Neural progenitor cell (in vitro differentiated cells): ENCODE results near the gene SUPT20H. TPM values are rescaled to one million over a fixed set of nuclear protein-coding genes. Genes with fewer than 3 reads are reported as not detected.

Experiments
- DNase-seq: peaks from one replicate; pipeline ENCODE4 v3.0.0-alpha.2; 2016; ENCODE audit warnings: low spot score
- H2AFZ ChIP-seq: fragments of 200-600 bp; sonication (generic); replicated peaks from 2 replicates; pipeline ENCODE4 v1.6.1; 2016; ENCODE audit warnings: antibody characterized with exemption
- H3F3A ChIP-seq: fragments of 200-600 bp; sonication (generic); 2 replicates; pipeline ENCODE4 v1.6.1; 2016; ENCODE audit warnings: antibody characterized with exemption, low read depth
- H3K27ac ChIP-seq: fragments of 200-600 bp; sonication (generic); 2 replicates; pipeline ENCODE4 v1.5.1; 2016; ENCODE audit warnings: mild to moderate bottlenecking
- H3K27me3 ChIP-seq: fragments of 200-600 bp; sonication (generic); 2 replicates; pipeline ENCODE4 v1.6.1; 2016; ENCODE audit warnings: mild to moderate bottlenecking, moderate library complexity
- H3K36me3 ChIP-seq: fragments of 200-600 bp; sonication (generic); 2 replicates; pipeline ENCODE4 v1.5.1; 2016
- H3K4me1 ChIP-seq: fragments of 200-600 bp; sonication (generic); 2 replicates; pipeline ENCODE4 v1.6.1; 2016; ENCODE audit warnings: mixed run types
- H3K4me2 ChIP-seq: fragments of 200-600 bp; sonication (generic); 2 replicates; pipeline ENCODE4 v1.6.1; 2016
- H3K4me3 ChIP-seq: fragments of 200-600 bp; sonication (generic); 2 replicates; pipeline ENCODE4 v1.5.1; 2016
- H3K79me2 ChIP-seq: fragments of 200-600 bp; sonication (generic); 2 replicates; pipeline ENCODE4 v1.6.1; 2016; ENCODE audit warnings: low read depth
- H3K9ac ChIP-seq: fragments of 200-600 bp; sonication (generic); 2 replicates; pipeline ENCODE4 v1.6.1; 2016
- H3K9me3 ChIP-seq: fragments of 200-600 bp; sonication (generic); 2 replicates; pipeline ENCODE4 v1.5.1; 2016; ENCODE audit warnings: low read depth
- H4K20me1 ChIP-seq: fragments of 200-600 bp; sonication (generic); 2 replicates; pipeline ENCODE4 v1.6.1; 2016; ENCODE audit warnings: low read depth
- H3K27ac Mint-ChIP-seq: 3 replicates; pipeline ENCODE4 v1.8.0; 2021; ENCODE audit warnings: mixed read lengths
- H3K27me3 Mint-ChIP-seq: 2 replicates; pipeline ENCODE4 v1.8.0; 2022; ENCODE audit warnings: low read depth, mild to moderate bottlenecking, inconsistent platforms, moderate library complexity, mixed read lengths; ENCODE audit not compliant: insufficient read depth
- H3K36me3 Mint-ChIP-seq: 3 replicates; pipeline ENCODE4 v1.8.0; 2021; ENCODE audit warnings: mixed read lengths
- H3K4me1 Mint-ChIP-seq: 3 replicates; pipeline ENCODE4 v1.8.0; 2021; ENCODE audit warnings: mixed read lengths
- H3K4me3 Mint-ChIP-seq: 3 replicates; pipeline ENCODE4 v1.8.0; 2021; ENCODE audit warnings: mild to moderate bottlenecking, moderate library complexity, mixed read lengths
- H3K9me3 Mint-ChIP-seq: 3 replicates; pipeline ENCODE4 v1.8.0; 2020; ENCODE audit warnings: mixed read lengths
- EZH2 ChIP-seq: fragments of 200-600 bp; sonication (generic); IDR thresholded peaks from 2 replicates; pipeline ENCODE4 v1.6.1; 2017; ENCODE audit warnings: antibody characterized with exemption, mild to moderate bottlenecking, moderate library complexity
- EZH2phosphoT487 ChIP-seq: fragments of 200-600 bp; sonication (generic); IDR thresholded peaks from 2 replicates; pipeline ENCODE4 v1.6.1; 2017; ENCODE audit warnings: antibody characterized with exemption
- total RNA-seq: library from RNA; depleted of rRNA; stranded (reverse); fragments of >200 nt; gene quantifications from 2 replicates; pipeline ENCODE4 v1.2.3, GENCODE V29; 2015; ENCODE audit warnings: low replicate concordance
- TF ChIP-seq, protein P1 (sequence below): fragments of 200-600 bp; sonication (generic); IDR thresholded peaks from 2 replicates; pipeline ENCODE4 v1.5.1; 2017; ENCODE audit warnings: antibody characterized with exemption, mild to moderate bottlenecking

The SUPT20H gene
- total RNA-seq, 1 donor from 2014 or later = 88.2 TPM

DNA sequence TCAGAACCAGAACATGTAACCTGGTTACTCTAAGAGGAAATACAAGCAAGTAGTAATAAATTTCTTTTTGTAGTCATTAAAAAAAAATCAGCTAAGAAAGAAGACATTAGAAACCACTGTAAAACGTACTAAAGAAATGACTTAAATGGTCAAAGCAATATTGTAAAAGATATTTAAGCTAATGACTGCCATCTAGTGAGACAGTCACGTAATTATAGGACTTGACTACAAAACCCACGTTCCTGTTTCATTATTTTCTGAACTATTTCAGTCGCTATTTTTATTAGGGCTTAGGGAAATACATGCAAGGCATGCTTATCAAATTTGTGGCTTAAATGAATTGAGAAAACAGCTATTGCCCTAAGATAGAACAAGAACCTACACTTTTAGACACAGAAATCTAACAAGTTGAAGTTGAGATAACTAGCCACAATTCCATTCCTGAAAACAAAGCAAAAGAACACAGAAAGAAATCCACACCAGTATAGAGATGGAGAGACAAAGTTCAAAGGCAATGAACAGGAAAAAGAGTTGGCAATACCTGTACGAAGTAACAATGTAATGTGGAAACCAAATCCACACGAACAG lies 78.2 kb downstream of the SUPT20H start:
- Mint-ChIP-seq H3K4me1 (no peaks in the 10 kb centered on the region), H3K36me3 (peaks cover 14% of the 10 kb centered on the region), H3K27ac (no peak overlapping the region), H3K27me3 (no peaks in the 10 kb centered on the region), H3K4me3 (no peak overlapping the region), H3K9me3 (no peaks in the 10 kb centered on the region)
- Histone ChIP-seq H3K27ac (no peak overlapping the region), H3K9me3 (no peaks in the 10 kb centered on the region), H3K27me3 (no peaks in the 10 kb centered on the region), H3K9ac (no peak overlapping the region), H4K20me1 (no peaks in the 10 kb centered on the region), H3K4me1 (no peaks in the 10 kb centered on the region), H3K36me3 (peaks cover 15% of the 10 kb centered on the region), H3K4me3 (no peak overlapping the region), H2AFZ (no peak overlapping the region), H3F3A (peaks cover 5% of the 10 kb centered on the region), H3K4me2 (no peak overlapping the region), H3K79me2 (no peaks in the 10 kb centered on the region)
- peak; percentile 46 for DNase-seq
- TF ChIP-seq, protein P1, sequence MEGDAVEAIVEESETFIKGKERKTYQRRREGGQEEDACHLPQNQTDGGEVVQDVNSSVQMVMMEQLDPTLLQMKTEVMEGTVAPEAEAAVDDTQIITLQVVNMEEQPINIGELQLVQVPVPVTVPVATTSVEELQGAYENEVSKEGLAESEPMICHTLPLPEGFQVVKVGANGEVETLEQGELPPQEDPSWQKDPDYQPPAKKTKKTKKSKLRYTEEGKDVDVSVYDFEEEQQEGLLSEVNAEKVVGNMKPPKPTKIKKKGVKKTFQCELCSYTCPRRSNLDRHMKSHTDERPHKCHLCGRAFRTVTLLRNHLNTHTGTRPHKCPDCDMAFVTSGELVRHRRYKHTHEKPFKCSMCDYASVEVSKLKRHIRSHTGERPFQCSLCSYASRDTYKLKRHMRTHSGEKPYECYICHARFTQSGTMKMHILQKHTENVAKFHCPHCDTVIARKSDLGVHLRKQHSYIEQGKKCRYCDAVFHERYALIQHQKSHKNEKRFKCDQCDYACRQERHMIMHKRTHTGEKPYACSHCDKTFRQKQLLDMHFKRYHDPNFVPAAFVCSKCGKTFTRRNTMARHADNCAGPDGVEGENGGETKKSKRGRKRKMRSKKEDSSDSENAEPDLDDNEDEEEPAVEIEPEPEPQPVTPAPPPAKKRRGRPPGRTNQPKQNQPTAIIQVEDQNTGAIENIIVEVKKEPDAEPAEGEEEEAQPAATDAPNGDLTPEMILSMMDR = peak; percentile 62
- no peak for TF ChIP-seq EZH2phosphoT487

DNA sequence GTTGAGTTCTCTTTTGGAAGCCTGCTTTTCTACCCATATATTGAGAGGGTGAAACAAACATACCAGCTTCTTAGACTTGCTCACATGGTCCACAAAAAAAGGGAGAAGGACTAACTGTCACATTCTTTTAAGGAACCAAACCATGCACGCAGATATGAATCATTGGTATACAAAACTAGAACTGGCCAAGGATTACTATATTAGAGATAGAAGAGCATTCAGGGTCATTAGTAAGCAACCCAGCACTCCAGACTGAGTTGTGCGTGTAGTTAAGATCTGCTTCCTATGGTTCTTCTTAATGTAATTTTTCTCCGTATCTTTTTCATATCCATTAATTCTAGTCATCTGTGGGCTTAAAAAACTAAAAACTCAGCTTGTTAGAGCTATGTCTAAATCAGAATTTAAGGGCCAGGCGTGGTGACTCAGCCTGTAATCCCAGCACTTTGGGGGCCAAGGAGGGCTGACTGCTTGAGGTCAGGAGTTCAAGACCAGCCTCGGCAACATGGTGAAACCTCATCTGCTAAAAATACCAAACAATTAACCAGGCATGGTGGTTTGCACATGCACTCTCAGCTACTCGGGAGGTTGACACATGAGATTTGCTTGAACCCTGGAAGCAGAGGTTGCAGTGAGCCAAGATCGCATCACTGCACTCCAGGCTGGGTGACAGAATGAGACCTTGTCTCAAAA lies 80.0 kb downstream of the SUPT20H start:
- Mint-ChIP-seq H3K27me3 (peaks cover 2% of the 10 kb centered on the region), H3K36me3 (peaks cover 22% of the 10 kb centered on the region), H3K4me1 (no peaks in the 10 kb centered on the region), H3K4me3 (no peak overlapping the region), H3K9me3 (peaks cover 5% of the 10 kb centered on the region), H3K27ac (no peak overlapping the region)
- H3K27ac ChIP-seq = no peak overlapping the region
- TF ChIP-seq EZH2 = no peak
- no peak for TF ChIP-seq EZH2phosphoT487
- TF ChIP-seq, protein P1 = no peak
- H3K4me1 ChIP-seq = no peaks in the 10 kb centered on the region
- no peaks in the 10 kb centered on the region for H3K79me2 ChIP-seq
- H4K20me1 ChIP-seq = no peaks in the 10 kb centered on the region
- H3K9me3 ChIP-seq = peaks cover 6% of the 10 kb centered on the region
- H3F3A ChIP-seq = peaks cover 5% of the 10 kb centered on the region
- H3K9ac ChIP-seq = no peak overlapping the region
- H2AFZ ChIP-seq = no peak overlapping the region
- no peaks in the 10 kb centered on the region for H3K27me3 ChIP-seq
- peaks cover 10% of the 10 kb centered on the region for H3K36me3 ChIP-seq
- no peak overlapping the region for H3K4me3 ChIP-seq
- DNase-seq = no peak
- H3K4me2 ChIP-seq = no peak overlapping the region

DNA sequence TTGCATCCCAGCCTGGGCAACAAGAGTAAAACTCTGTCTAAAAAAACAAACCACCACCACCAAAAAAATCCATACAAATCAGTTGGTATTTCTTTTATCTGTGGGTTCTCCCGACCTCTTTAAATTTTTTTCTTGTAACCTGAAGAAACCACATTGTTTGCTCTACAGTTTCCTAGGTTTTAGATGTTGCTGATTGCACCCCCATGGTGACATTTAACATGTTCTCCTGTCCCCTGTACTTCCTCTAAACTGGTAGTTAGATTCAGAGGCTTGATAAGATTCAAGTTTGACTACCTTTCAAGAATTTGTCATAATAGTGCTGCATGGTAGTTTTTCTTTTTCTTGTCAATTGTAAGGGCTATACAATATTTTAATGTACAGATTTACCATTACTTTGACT lies 84.3 kb downstream of the SUPT20H start:
- no peak overlapping the region for H3K9ac ChIP-seq
- H3K79me2 ChIP-seq = no peaks in the 10 kb centered on the region
- H3K9me3 ChIP-seq = peaks cover 6% of the 10 kb centered on the region
- peaks cover 2% of the 10 kb centered on the region for H3K27me3 Mint-ChIP-seq
- H3K36me3 ChIP-seq = peaks cover 19% of the 10 kb centered on the region
- H3K27me3 ChIP-seq = no peaks in the 10 kb centered on the region
- H3F3A ChIP-seq = no peaks in the 10 kb centered on the region
- no peaks in the 10 kb centered on the region for H3K4me1 Mint-ChIP-seq
- no peak overlapping the region for H2AFZ ChIP-seq
- no peak overlapping the region for H3K27ac Mint-ChIP-seq
- no peaks in the 10 kb centered on the region for H4K20me1 ChIP-seq
- no peaks in the 10 kb centered on the region for H3K4me1 ChIP-seq
- H3K36me3 Mint-ChIP-seq = peaks cover 41% of the 10 kb centered on the region
- H3K4me3 ChIP-seq = no peak overlapping the region
- no peak overlapping the region for H3K27ac ChIP-seq
- no peak for TF ChIP-seq EZH2phosphoT487
- TF ChIP-seq, protein P1 = no peak
- no peak for TF ChIP-seq EZH2
- DNase-seq = no peak
- no peak overlapping the region for H3K4me2 ChIP-seq
- H3K4me3 Mint-ChIP-seq = no peak overlapping the region
- peaks cover 5% of the 10 kb centered on the region for H3K9me3 Mint-ChIP-seq
